Kidney epithelial cell (primary cell): ENCODE data around the gene NCKAP5. TPM values are rescaled to one million over a fixed set of nuclear protein-coding genes. Genes with fewer than 3 reads are reported as not detected.

Experiments
- DNase-seq: peaks from one replicate; pipeline ENCODE4 v3.0.0-alpha.2; 2010; ENCODE audit warnings: low read depth
- H3K27me3 ChIP-seq: 2 replicates; pipeline ENCODE4 v1.6.0; 2011; ENCODE audit warnings: low read length; ENCODE audit not compliant: control insufficient read depth, insufficient read depth
- H3K36me3 ChIP-seq: 2 replicates; pipeline ENCODE4 v1.5.1; 2011; ENCODE audit warnings: low read length; ENCODE audit not compliant: control insufficient read depth, insufficient read depth
- H3K4me3 ChIP-seq: 2 replicates; pipeline ENCODE4 v1.5.1; 2011; ENCODE audit warnings: low read depth, mild to moderate bottlenecking, control low read depth, low read length
- total RNA-seq: library from RNA; depleted of rRNA; stranded (reverse); fragments of >200 nt; gene quantifications from 2 replicates; pipeline ENCODE4 v1.2.3, GENCODE V29; 2015
- TF ChIP-seq, protein P1 (sequence below): IDR thresholded peaks from 2 replicates; pipeline ENCODE4 v1.5.1; 2011; ENCODE audit warnings: mild to moderate bottlenecking, moderate library complexity, low read length, control low read depth, inconsistent platforms; ENCODE audit not compliant: insufficient read depth, poor library complexity, severe bottlenecking

NCKAP5 gene
- total RNA-seq, 1 donor from 2014 or later: 0.33 TPM

DNA sequence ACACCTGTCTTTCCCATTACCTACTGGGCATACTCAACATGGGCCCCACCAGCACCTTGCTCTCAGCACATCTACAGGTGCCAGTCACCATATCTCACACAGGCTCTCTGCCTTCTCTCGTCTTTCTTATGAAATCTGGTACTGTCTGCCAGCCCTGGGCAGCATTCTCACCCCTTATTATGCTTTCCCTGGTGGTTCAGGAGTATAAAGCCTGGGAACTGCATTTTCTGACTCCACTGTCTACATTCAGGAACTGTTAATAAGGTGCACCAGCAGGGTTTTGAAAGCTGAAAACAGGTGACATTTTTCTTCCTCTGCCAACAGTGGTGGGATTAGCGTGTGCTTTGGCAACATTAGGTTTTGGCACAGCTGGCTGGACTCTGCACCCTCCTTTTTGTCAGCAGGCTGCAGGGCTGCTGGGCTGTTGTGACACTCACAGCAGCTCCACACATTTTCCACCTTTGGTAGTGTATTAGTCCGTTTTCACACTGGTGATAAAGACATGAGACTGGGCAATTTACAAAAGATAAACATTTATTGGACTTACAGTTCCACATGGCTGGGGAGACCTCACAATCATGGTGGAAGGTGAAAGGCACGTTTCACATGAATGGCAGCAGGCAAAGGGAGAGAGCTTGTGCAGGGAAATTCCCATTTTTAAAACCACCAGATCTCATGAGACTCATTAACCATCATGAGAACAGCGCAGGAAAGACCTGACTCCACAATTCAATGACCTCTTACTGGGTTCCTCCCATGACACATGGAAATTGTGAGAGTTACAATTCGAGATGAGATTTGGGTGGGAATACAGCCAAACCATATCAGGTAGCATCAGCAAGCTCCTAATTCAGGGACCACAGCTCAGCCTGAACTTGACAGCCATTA lies 555.2 kb downstream of the NCKAP5 start:
- Histone ChIP-seq H3K36me3 (no peaks in the 10 kb centered on the region), H3K4me3 (no peak overlapping the region), H3K27me3 (no peaks in the 10 kb centered on the region)
- TF ChIP-seq, protein P1, sequence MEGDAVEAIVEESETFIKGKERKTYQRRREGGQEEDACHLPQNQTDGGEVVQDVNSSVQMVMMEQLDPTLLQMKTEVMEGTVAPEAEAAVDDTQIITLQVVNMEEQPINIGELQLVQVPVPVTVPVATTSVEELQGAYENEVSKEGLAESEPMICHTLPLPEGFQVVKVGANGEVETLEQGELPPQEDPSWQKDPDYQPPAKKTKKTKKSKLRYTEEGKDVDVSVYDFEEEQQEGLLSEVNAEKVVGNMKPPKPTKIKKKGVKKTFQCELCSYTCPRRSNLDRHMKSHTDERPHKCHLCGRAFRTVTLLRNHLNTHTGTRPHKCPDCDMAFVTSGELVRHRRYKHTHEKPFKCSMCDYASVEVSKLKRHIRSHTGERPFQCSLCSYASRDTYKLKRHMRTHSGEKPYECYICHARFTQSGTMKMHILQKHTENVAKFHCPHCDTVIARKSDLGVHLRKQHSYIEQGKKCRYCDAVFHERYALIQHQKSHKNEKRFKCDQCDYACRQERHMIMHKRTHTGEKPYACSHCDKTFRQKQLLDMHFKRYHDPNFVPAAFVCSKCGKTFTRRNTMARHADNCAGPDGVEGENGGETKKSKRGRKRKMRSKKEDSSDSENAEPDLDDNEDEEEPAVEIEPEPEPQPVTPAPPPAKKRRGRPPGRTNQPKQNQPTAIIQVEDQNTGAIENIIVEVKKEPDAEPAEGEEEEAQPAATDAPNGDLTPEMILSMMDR: no peak
- DNase-seq: no peak

DNA sequence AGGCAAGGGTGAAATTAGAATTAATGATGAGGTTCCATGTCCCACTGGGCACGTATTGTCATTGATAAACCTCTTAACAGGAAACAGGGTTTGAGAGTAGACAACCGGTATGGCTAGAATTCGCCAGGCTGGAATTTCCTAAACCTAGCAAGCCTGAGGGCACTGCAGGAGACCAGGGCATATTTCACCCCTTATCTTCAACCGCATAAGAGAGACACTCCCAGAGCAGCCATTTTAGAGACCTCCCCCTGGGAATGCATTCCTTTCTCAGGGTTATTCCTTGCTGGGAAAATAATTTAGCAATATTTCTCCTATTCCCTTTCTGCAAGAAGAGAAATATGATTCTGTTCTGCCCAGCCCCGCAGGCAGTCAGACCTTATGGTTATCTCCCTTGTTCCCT lies 563.6 kb downstream of the NCKAP5 start:
- no peaks in the 10 kb centered on the region for H3K27me3 ChIP-seq
- H3K36me3 ChIP-seq: no peaks in the 10 kb centered on the region
- DNase-seq: no peak
- TF ChIP-seq, protein P1: no peak
- no peak overlapping the region for H3K4me3 ChIP-seq

DNA sequence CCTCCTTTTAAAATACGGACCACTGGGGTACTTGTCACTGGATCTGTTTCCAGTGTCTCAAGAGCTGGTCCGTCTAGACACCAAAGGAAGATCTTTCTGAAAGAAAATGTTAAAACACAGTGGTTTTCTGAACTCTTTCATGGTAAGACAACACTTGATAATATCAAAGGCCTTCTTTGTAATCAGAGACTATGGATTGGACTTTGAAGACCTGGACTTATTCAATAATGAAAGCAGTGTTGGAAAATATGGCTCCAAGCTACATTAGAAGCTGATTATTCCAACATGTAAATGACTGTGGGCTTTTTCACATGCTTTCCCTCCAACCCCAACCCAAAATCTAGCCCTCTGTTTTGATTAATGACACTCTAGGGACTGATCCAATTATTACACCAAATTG lies 568.8 kb downstream of the NCKAP5 start:
- TF ChIP-seq, protein P1: no peak
- no peaks in the 10 kb centered on the region for H3K27me3 ChIP-seq

DNA sequence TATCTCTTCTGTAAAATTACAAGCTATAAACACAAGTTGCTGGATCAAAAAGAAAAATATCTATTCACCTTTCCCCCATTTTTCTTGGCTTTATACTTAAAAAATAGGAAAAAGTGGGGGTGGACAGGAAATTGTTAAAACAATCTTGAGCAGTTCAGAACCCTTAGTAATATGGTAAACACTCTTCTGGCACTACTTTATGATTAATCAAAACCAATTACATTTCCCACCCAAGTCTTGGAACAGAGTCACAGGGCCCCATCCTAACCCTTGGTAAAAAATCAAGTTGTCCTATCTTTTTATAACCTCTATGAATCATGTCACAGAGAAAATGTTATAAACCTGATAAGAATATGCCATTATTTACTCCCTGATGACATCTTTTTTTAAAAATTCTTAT lies 570.0 kb downstream of the NCKAP5 start:
- TF ChIP-seq, protein P1: no peak
- DNase-seq: no peak
- Histone ChIP-seq H3K36me3 (no peaks in the 10 kb centered on the region), H3K4me3 (no peak overlapping the region), H3K27me3 (no peaks in the 10 kb centered on the region)

More for the DNA sequence above, 568.8 kb downstream of the NCKAP5 start:
- Histone ChIP-seq H3K4me3 (no peak overlapping the region), H3K36me3 (no peaks in the 10 kb centered on the region)
- DNase-seq: no peak

DNA sequence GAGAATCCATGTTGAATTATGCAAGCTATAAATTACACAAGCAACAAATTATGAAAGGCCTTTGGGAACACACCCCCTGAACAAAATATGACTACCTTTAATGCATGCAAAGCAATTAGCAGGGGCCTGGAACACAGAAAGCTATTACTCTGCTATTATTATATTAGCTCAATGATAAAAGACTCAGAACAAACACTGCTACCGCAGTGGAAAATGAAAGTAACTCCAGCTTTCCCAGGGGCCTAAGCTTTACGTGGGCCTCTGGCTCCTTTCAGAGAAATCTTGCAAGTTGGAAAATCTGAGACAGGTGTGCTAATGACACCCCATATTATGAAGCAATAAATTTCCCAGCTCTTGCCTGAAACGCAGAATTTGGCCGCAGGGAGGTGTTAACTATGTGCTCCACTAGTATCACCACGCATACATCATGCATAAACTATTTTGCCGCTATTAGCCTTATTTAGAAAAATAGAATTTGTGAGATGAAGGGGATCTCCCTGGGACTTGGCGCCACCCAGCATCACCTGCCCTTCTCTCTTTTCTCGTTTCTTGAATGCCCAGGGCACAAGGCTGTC lies 576.7 kb downstream of the NCKAP5 start:
- no peak for DNase-seq
- no peaks in the 10 kb centered on the region for H3K36me3 ChIP-seq
- TF ChIP-seq, protein P1: no peak
- H3K4me3 ChIP-seq: no peak overlapping the region
- no peaks in the 10 kb centered on the region for H3K27me3 ChIP-seq
